ENCODE results near the gene RRM2.

GRCh38 chr2:10123281-10123680 lies 742 bp downstream of the RRM2 start:
- TF ChIP-seq CTCF (conservative IDR thresholded peaks at IDR 0.05 in 1 of 2, IDR thresholded peaks at IDR 0.05 in 1 of 2; ENCODE audit: low read depth in 1 of 2, low read length in 2 of 2) (no peak), EZH2 (IDR thresholded peaks at IDR 0.05; ENCODE audit: low read length, missing control alignments) (no peak)
